OCI-LY7 (cell line): ENCODE measurements around the gene CKMT1B.

ENCODE experiments used
- EZH2phosphoT487 ChIP-seq: fragments of 200-600 bp; sonication (generic); IDR thresholded peaks from 2 replicates; pipeline ENCODE4 v1.6.1; 2018; ENCODE audit warnings: low read depth, borderline replicate concordance, mild to moderate bottlenecking, mixed run types, antibody characterized with exemption, low read length, moderate library complexity, mixed read lengths
- TF ChIP-seq, protein P1 (sequence below): fragments of 200-600 bp; sonication (generic); conservative IDR thresholded peaks from 2 replicates; pipeline ENCODE4 v1.5.1; 2014; ENCODE audit warnings: mild to moderate bottlenecking, antibody characterized with exemption, low read length, moderate library complexity, mixed read lengths

- TF ChIP-seq, protein P1, sequence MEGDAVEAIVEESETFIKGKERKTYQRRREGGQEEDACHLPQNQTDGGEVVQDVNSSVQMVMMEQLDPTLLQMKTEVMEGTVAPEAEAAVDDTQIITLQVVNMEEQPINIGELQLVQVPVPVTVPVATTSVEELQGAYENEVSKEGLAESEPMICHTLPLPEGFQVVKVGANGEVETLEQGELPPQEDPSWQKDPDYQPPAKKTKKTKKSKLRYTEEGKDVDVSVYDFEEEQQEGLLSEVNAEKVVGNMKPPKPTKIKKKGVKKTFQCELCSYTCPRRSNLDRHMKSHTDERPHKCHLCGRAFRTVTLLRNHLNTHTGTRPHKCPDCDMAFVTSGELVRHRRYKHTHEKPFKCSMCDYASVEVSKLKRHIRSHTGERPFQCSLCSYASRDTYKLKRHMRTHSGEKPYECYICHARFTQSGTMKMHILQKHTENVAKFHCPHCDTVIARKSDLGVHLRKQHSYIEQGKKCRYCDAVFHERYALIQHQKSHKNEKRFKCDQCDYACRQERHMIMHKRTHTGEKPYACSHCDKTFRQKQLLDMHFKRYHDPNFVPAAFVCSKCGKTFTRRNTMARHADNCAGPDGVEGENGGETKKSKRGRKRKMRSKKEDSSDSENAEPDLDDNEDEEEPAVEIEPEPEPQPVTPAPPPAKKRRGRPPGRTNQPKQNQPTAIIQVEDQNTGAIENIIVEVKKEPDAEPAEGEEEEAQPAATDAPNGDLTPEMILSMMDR, result no peak
- TF ChIP-seq EZH2phosphoT487, result no peak
Observed at GRCh38 chr15:43552256-43552655, 41.6 kb upstream of the CKMT1B start.
